GM12878 (cell line): Measurements from ENCODE around the gene TH. TPM values are rescaled to one million over a fixed set of nuclear protein-coding genes. Genes with fewer than 3 reads are reported as not detected.

Experiments
- ATAC-seq: fragments of 200-7000 bp; cut with Tn5 transposase; 3 replicates; pipeline ENCODE4 v1.9.1; 2020; ENCODE audit warnings: mild to moderate bottlenecking, moderate library complexity
- BruUV-seq: library from RNA; stranded (reverse); fragments of 400-500 nt; replicated peaks from 2 replicates; lab custom pipeline; 2021; lab: Mats Ljungman, UMichigan
- CTCF ChIA-PET: fragments of 300-600 bp; sonication (Branson Sonifier 250); formaldehyde crosslinking; extraction: SDS; loops from one replicate; lab custom pipeline; 2021; ENCODE audit warnings: inconsistent platforms; lab: Yijun Ruan, JAX
- POLR2A ChIA-PET: fragments of 350-600 bp; formaldehyde crosslinking; extraction: SDS; loops from one replicate; lab custom pipeline; 2021; ENCODE audit warnings: inconsistent platforms; lab: Charles Lee
- RAD21 ChIA-PET: fragments of 300-600 bp; sonication (Branson Sonifier 250); formaldehyde crosslinking; loops from one replicate; lab custom pipeline; 2023; ENCODE audit warnings: antibody characterized with exemption; ENCODE audit not compliant: unreplicated experiment; lab: Charles Lee
- SMC1A ChIA-PET: fragments of 300-600 bp; sonication (Branson Sonifier 250); formaldehyde crosslinking; loops from one replicate; lab custom pipeline; 2023; ENCODE audit not compliant: unreplicated experiment, uncharacterized antibody; lab: Charles Lee
- DNase-seq: peaks from one replicate; pipeline ENCODE4 v3.0.0-alpha.2; 2011; ENCODE audit warnings: low read depth, low spot score
- FAIRE-seq: peaks from 3 replicates; lab custom pipeline; 2011; peaks lifted over from hg19 to GRCh38; lab: Jason Lieb, UNC
- H2AFZ ChIP-seq: 2 replicates; pipeline ENCODE4 v1.6.0; 2011; ENCODE audit warnings: low read depth, low read length, control low read depth; ENCODE audit not compliant: control insufficient read depth
- H3K27ac ChIP-seq: 2 replicates; pipeline ENCODE4 v1.5.1; 2011; ENCODE audit warnings: control low read depth; ENCODE audit not compliant: control insufficient read depth, insufficient read depth
- H3K27me3 ChIP-seq, 2 experiments: replicated peaks in 1 of 2; 2 replicates each; pipeline versions ENCODE4 v1.6.0 to v1.6.1; 2011; ENCODE audit warnings: low read length in 1 of 2; ENCODE audit not compliant: control insufficient read depth in 2 of 2, insufficient read depth in 2 of 2
- H3K36me3 ChIP-seq, 2 experiments: 2 replicates each; pipeline ENCODE4 v1.5.1; 2011; ENCODE audit warnings: low read length in 1 of 2; ENCODE audit not compliant: control insufficient read depth in 2 of 2, insufficient read depth in 2 of 2
- H3K4me1 ChIP-seq: 2 replicates; pipeline ENCODE4 v1.6.1; 2011; ENCODE audit warnings: mild to moderate bottlenecking, low read length, moderate library complexity, mixed read lengths; ENCODE audit not compliant: control insufficient read depth, insufficient read depth
- H3K4me2 ChIP-seq: 2 replicates; pipeline ENCODE4 v1.6.0; 2011; ENCODE audit warnings: control low read depth; ENCODE audit not compliant: control insufficient read depth, insufficient read depth
- H3K4me3 ChIP-seq: fragments of 200-600 bp; sonication (generic); 2 replicates; pipeline ENCODE4 v1.5.1; 2016
- H3K79me2 ChIP-seq: 2 replicates; pipeline ENCODE4 v1.6.0; 2011; ENCODE audit warnings: low read length; ENCODE audit not compliant: control insufficient read depth, insufficient read depth
- H3K9ac ChIP-seq: 2 replicates; pipeline ENCODE4 v1.8.0; 2011; ENCODE audit warnings: low read length, control low read depth, mixed read lengths; ENCODE audit not compliant: control insufficient read depth, insufficient read depth
- H3K9me3 ChIP-seq: replicated peaks from 3 replicates; pipeline ENCODE4 v1.5.1; 2011; ENCODE audit warnings: mild to moderate bottlenecking, low read length; ENCODE audit not compliant: control insufficient read depth, insufficient read depth
- H4K20me1 ChIP-seq: 2 replicates; pipeline ENCODE4 v1.6.0; 2011; ENCODE audit not compliant: control insufficient read depth, insufficient read depth
- CREB1 ChIP-seq: IDR thresholded peaks from 2 replicates; pipeline ENCODE4 v1.6.1; 2012; ENCODE audit warnings: low read depth, mild to moderate bottlenecking, inconsistent platforms
- GABPA ChIP-seq: IDR thresholded peaks from 2 replicates; pipeline ENCODE4 v1.6.1; 2014; ENCODE audit warnings: antibody characterized with exemption, low read depth, mild to moderate bottlenecking, inconsistent platforms
- HSF1 ChIP-seq: fragments of 150-350 bp; IDR thresholded peaks from 2 replicates; pipeline ENCODE4 v1.6.1; 2014; ENCODE audit warnings: mild to moderate bottlenecking, low read depth, low read length
- KDM1A ChIP-seq: fragments of 200-600 bp; sonication (generic); IDR thresholded peaks from 2 replicates; pipeline ENCODE4 v1.6.1; 2016; ENCODE audit warnings: borderline replicate concordance
- KLF5 ChIP-seq: fragments of 450-650 bp; IDR thresholded peaks from 2 replicates; pipeline ENCODE4 v1.6.1; 2014; ENCODE audit warnings: mild to moderate bottlenecking; ENCODE audit not compliant: partially characterized antibody
- MEF2B ChIP-seq: fragments of 450-650 bp; IDR thresholded peaks from 2 replicates; pipeline ENCODE4 v1.6.1; 2018; ENCODE audit warnings: mild to moderate bottlenecking, moderate library complexity; ENCODE audit not compliant: partially characterized antibody, poor library complexity, severe bottlenecking
- NR2C2 ChIP-seq: IDR thresholded peaks from 2 replicates; pipeline ENCODE4 v1.6.1; 2011; ENCODE audit warnings: borderline replicate concordance, low read depth; ENCODE audit not compliant: control insufficient read depth, insufficient read length
- POLR2AphosphoS5 ChIP-seq: IDR thresholded peaks from 2 replicates; pipeline ENCODE4 v1.6.1; 2011; ENCODE audit warnings: mild to moderate bottlenecking, low read length, inconsistent platforms
- SMAD5 ChIP-seq: IDR thresholded peaks from 2 replicates; pipeline ENCODE4 v1.6.1; 2016; ENCODE audit warnings: antibody characterized with exemption, low read depth
- SUZ12 ChIP-seq: fragments of 200-600 bp; sonication (generic); IDR thresholded peaks from one replicate; pipeline ENCODE4 v1.6.1; 2018; ENCODE audit warnings: antibody characterized with exemption, mild to moderate bottlenecking; ENCODE audit not compliant: unreplicated experiment
- ZNF217 ChIP-seq: fragments of 450-650 bp; IDR thresholded peaks from 2 replicates; pipeline ENCODE4 v1.6.1; 2017; ENCODE audit warnings: antibody characterized with exemption, mild to moderate bottlenecking
- ZNF274 ChIP-seq: IDR thresholded peaks from one replicate; pipeline ENCODE4 v1.8.0; 2011; ENCODE audit not compliant: insufficient read length, insufficient read depth
- whole genome bisulfite sequencing: methylation state at CpG from one replicate; pipeline ENCODE4 v1.1.6; 2016; ENCODE audit warnings: low lambda C conversion rate; ENCODE audit not compliant: insufficient replicate concordance, insufficient coverage; ENCODE audit errors: missing lambda C conversion rate; 5-methylcytosine and 5-hydroxymethylcytosine counted together
- in situ Hi-C: fragments of 300-500 bp; cut with MboI; formaldehyde crosslinking; loops from 9 replicates; pipeline ENCODE4 v1.14.3; 2018; ENCODE audit warnings: mixed read lengths
- intact Hi-C: fragments of 100-400 bp; cut with micrococcal nuclease; formaldehyde crosslinking; loops from one replicate; pipeline ENCODE4 v1.14.2; 2022; ENCODE audit not compliant: unreplicated experiment
- polyA plus RNA-seq, 11 experiments: library from polyadenylated mRNA; depleted of rRNA in 4 of 11; unstranded in 6 of 11; stranded (reverse) in 5 of 11; fragments of >200 nt; fragmentation: Nextera tagmentation in 4 of 11; fragmentation: Illumina TruSeq in 1 of 11; extraction: Ambion mirVana in 4 of 11; extraction: Trizol in 1 of 11; gene quantifications; 1 replicate in 1 of 11; 2 replicates in 10 of 11; pipeline versions ENCODE4 v1.2.1 to v1.2.3, GENCODE V29; 2011 to 2016; ENCODE audit warnings: inconsistent platforms in 2 of 11, missing spikeins in 2 of 11, low read depth in 1 of 11
- total RNA-seq, 4 experiments: library from RNA; depleted of rRNA in 3 of 4; stranded (reverse); fragments of >200 nt in 3 of 4; fragmentation: Illumina TruSeq in 1 of 4; extraction: Trizol in 1 of 4; gene quantifications; 2 replicates each; pipeline versions ENCODE4 v1.2.1 to v1.2.3, GENCODE V29; 2013 to 2021
- TF ChIP-seq, protein P1 (sequence below): fragments of 450-650 bp; IDR thresholded peaks from 2 replicates; pipeline ENCODE4 v1.6.1; 2016; ENCODE audit warnings: mild to moderate bottlenecking, moderate library complexity, borderline replicate concordance

Gene TH
- total and polyA plus RNA-seq, 10 of the 15 experiments (the other 5 are each of a cell fraction or from before 2014, with no cell fraction given) = not detected

GRCh38 chr11:2219318-2220017 lies 47.9 kb upstream of the TH start:
- TF ChIP-seq SMAD5 (no peak), SUZ12 (no peak), ZNF274 (no peak), GABPA (no peak), HSF1 (no peak), MEF2B (no peak), NR2C2 (no peak), ZNF217 (no peak), POLR2AphosphoS5 (no peak), KDM1A (no peak), KLF5 (no peak), CREB1 (no peak)
- TF ChIP-seq, protein P1, sequence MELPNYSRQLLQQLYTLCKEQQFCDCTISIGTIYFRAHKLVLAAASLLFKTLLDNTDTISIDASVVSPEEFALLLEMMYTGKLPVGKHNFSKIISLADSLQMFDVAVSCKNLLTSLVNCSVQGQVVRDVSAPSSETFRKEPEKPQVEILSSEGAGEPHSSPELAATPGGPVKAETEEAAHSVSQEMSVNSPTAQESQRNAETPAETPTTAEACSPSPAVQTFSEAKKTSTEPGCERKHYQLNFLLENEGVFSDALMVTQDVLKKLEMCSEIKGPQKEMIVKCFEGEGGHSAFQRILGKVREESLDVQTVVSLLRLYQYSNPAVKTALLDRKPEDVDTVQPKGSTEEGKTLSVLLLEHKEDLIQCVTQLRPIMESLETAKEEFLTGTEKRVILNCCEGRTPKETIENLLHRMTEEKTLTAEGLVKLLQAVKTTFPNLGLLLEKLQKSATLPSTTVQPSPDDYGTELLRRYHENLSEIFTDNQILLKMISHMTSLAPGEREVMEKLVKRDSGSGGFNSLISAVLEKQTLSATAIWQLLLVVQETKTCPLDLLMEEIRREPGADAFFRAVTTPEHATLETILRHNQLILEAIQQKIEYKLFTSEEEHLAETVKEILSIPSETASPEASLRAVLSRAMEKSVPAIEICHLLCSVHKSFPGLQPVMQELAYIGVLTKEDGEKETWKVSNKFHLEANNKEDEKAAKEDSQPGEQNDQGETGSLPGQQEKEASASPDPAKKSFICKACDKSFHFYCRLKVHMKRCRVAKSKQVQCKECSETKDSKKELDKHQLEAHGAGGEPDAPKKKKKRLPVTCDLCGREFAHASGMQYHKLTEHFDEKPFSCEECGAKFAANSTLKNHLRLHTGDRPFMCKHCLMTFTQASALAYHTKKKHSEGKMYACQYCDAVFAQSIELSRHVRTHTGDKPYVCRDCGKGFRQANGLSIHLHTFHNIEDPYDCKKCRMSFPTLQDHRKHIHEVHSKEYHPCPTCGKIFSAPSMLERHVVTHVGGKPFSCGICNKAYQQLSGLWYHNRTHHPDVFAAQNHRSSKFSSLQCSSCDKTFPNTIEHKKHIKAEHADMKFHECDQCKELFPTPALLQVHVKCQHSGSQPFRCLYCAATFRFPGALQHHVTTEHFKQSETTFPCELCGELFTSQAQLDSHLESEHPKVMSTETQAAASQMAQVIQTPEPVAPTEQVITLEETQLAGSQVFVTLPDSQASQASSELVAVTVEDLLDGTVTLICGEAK = no peak
- in situ Hi-C loops = no loop called here
- intact Hi-C loops = no loop called here
- Histone ChIP-seq H4K20me1 (no peaks in the 10 kb centered on the region), H3K27ac (no peak overlapping the region), H3K4me1 (no peaks in the 10 kb centered on the region), H3K9ac (no peak overlapping the region), H3K79me2 (no peaks in the 10 kb centered on the region), H3K36me3 (no peaks in the 10 kb centered on the region), H3K27me3 (no peaks in the 10 kb centered on the region; a peak in 1 of 4 replicates), H2AFZ (no peak overlapping the region), H3K4me2 (no peak overlapping the region), H3K9me3 (no peaks in the 10 kb centered on the region), H3K4me3 (no peak overlapping the region)
- POLR2A ChIA-PET = no interaction called here
- BruUV-seq = no TSS peak
- 3% methylated on average over 6 of the region's 6 CpGs for WGBS
- FAIRE-seq = no peak
- no peak for ATAC-seq
- no peak for DNase-seq
- RAD21 ChIA-PET = no interaction called here
- SMC1A ChIA-PET = no interaction called here
- CTCF ChIA-PET = interaction anchor here (1.2 kb wide), 1 partner anchor 202 kb away, joined by 3 read pairs; no protein-coding TSS in a partner anchor
